Erythroblast (primary cell): ENCODE results near the gene PTPRN2.

ENCODE experiments used
- GATA1 ChIP-seq: IDR thresholded peaks from 2 replicates; pipeline ENCODE4 v1.6.1; 2011; ENCODE audit warnings: low read depth, mild to moderate bottlenecking, control low read depth, low read length, moderate library complexity
- POLR2A ChIP-seq: IDR thresholded peaks from 2 replicates; pipeline ENCODE4 v1.6.1; 2011; ENCODE audit warnings: mild to moderate bottlenecking, low read length

DNA sequence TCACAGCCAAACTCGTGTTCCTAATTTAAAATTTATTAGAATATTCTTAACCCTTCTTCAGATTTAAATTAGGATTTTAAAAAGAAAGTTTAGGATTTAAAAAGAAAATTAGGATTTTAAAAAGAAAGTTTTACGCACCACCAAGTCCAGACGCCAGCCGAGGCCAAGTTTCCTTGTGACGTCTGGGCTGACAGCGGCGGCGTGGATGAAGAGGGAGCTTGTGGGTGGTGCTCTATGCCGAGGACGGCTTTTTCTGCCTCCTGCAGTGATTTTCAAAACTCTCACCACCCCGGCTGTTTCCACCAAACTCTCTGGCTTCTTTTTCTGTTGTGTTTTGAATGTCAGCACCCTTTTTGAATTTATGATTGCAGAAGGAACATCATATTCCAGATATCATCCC is 997.9 kb downstream of the PTPRN2 start:
- TF ChIP-seq POLR2A (no peak), GATA1 (no peak)
